Astrocyte of the spinal cord (primary cell): ENCODE measurements around the gene NAAA.
A peak's percentile ranks its signal among the peaks of the same experiment; 100 is the strongest.
"Not testable (repeated sequence)": the region's sequence is repeated elsewhere in the genome, so short reads cannot be mapped to it uniquely, and the experiment has no call there.

Source experiments
- DNase-seq: peaks from one replicate; pipeline ENCODE4 v3.0.0; 2011; ENCODE audit warnings: low read depth, low spot score
- H3K4me3 ChIP-seq: 2 replicates; pipeline ENCODE4 v1.5.1; 2011; ENCODE audit warnings: low read depth, mild to moderate bottlenecking, low read length, moderate library complexity
- in situ Hi-C: cut with HindIII; loops from 2 replicates; pipeline ENCODE4 v1.10.0; 2017; ENCODE audit warnings: low sequenced_read_pairs
- TF ChIP-seq, protein P1 (sequence below): IDR thresholded peaks from 2 replicates; pipeline ENCODE4 v1.5.1; 2012; ENCODE audit warnings: low read depth, mild to moderate bottlenecking, low read length, inconsistent platforms

NAAA gene

DNA sequence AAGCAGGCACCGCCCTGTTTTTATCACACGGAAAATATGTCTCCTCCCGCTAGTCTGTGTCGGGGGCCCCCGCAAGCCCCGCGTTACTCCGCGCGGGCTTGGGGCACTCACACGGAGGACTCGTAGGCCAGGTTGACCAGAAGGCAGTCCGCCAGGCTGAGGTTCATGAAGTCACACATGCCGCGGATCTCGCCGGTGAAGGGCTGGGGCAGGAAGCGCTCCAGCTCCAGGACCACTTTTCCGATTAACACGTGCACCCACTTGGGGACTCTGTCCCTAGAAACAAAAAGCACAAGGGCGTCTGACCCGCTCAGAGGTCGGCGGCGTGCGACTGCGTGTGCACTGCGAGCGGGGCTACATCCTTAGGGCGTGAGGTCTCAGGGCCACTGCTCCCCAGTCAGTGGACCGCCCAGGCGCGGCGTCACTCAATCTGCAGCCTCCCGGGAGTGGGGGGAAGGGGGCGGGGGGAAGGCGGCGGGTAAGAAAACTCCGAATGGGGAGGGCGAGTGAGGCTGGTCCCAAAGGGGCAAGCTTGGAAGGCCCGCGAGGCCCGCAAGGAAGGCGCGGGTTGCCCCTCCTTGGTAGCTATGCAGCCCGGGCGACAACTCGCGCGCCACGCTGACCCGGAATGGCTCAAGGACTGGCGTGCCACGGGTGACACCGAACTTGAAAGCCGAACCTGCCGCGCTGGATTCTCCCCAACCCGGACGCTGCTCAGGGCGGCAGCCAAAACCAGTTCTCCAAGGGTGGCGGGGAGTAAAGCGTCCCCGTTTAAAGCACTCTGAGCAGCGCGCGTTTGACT is 722 bp downstream of the NAAA start:
- in situ Hi-C loops = no loop called here
- TF ChIP-seq, protein P1, sequence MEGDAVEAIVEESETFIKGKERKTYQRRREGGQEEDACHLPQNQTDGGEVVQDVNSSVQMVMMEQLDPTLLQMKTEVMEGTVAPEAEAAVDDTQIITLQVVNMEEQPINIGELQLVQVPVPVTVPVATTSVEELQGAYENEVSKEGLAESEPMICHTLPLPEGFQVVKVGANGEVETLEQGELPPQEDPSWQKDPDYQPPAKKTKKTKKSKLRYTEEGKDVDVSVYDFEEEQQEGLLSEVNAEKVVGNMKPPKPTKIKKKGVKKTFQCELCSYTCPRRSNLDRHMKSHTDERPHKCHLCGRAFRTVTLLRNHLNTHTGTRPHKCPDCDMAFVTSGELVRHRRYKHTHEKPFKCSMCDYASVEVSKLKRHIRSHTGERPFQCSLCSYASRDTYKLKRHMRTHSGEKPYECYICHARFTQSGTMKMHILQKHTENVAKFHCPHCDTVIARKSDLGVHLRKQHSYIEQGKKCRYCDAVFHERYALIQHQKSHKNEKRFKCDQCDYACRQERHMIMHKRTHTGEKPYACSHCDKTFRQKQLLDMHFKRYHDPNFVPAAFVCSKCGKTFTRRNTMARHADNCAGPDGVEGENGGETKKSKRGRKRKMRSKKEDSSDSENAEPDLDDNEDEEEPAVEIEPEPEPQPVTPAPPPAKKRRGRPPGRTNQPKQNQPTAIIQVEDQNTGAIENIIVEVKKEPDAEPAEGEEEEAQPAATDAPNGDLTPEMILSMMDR = no peak
- H3K4me3 ChIP-seq = peak overlapping the region; percentile 72
- peak; percentile 52 for DNase-seq

DNA sequence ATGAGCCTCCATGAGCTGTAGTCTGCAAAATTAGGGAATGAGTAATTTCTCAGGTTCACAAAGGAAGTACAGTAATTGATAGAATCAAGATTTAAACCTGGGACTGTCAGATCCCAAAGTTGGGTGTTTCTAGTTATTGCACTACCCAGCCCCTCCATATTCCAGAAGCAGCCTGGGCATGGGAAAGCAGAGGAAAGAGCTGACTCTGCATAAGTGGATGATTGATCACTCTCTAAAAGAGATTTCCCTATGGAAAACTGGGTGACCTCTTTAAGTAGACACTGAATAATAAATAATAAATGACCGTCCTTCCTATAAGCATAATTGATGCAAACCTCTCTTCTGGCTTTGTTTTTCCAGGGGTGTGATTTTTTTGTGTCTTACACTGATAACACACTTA is 5.2 kb downstream of the NAAA start:
- in situ Hi-C loops = no loop called here
- no peak for DNase-seq

DNA sequence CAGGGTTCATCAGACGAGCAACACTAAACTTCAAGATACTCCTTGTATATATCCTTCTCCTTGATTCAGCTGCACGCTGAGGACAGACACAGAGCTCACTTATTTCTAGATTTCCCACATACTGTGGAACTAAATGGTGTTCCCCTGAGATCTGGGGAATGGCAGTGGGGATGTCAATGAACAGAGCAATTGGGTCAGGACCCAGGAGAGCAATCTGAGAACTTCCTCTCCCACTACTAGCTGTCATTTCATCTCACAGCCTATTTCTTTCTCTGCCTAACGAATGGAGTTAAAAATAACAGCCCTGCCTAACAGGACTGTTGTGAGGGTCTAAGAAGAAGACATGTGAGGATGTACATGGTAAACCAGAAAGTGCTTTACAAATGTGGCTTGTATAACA is 10.7 kb downstream of the NAAA start:
- in situ Hi-C loops = no loop called here
- TF ChIP-seq, protein P1 = no peak
- no peak for DNase-seq
- no peak overlapping the region for H3K4me3 ChIP-seq

More for the DNA sequence above, 5.2 kb downstream of the NAAA start:
- TF ChIP-seq, protein P1 = no peak
- no peak overlapping the region for H3K4me3 ChIP-seq

DNA sequence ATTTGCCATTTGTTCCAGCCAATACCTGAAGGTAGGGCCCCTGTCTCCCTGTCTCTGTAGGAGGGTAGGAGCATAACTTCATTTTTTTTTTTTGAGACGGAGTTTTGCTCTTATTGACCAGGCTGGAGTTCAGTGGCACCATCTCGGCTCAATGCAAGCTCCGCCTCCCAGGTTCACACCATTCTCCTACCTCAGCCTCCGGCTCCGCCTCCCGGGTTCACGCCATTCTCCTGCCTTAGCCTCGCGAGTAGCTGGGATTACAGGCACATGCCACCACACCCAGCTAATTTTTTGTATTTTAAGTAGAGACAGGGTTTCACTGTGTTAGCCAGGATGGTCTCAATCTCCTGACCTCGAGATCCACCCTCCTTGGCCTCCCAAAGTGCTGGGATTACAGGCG is 15.9 kb downstream of the NAAA start:
- in situ Hi-C loops, DNase-seq, H3K4me3 ChIP-seq: not testable (repeated sequence)

- no peak for DNase-seq
- in situ Hi-C loops = no loop called here
- no peak overlapping the region for H3K4me3 ChIP-seq
- TF ChIP-seq, protein P1 = no peak
These were observed 16.4 kb downstream of the NAAA start for GRCh38 chr4:75924309-75924827.

GRCh38 chr4:75922588-75922987 is 18.2 kb downstream of the NAAA start:
- in situ Hi-C loops = no loop called here
- H3K4me3 ChIP-seq = no peak overlapping the region
- TF ChIP-seq, protein P1 = no peak
- DNase-seq = no peak

DNA sequence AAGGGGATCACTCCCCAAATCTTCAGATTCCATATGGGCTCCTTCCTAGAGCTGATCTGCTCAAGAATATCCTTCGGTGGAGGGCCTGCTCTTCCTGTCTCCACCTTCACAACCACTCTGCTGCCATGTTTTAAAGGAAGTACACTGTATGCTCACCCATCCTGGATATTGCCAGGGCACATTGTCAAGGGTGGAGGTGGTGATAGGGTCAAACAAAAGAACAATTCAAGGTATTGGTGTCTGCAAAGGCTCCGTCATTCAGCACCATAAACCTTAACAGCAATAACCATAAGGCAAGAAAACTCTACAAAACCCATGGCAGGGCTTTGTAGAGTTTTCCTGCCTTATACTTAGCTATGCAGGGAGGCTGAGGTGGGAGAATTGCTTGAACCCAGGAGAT is 18.9 kb downstream of the NAAA start:
- H3K4me3 ChIP-seq = no peak overlapping the region
- TF ChIP-seq, protein P1 = no peak
- in situ Hi-C loops = no loop called here
- DNase-seq = no peak
